ENCODE data around the gene ZNF668. TPM values are rescaled to one million over a fixed set of nuclear protein-coding genes. Genes with fewer than 3 reads are reported as not detected.

ZNF668 gene
- total RNA-seq, 1 experiment from 2014 or later, result 10.6 TPM

DNA sequence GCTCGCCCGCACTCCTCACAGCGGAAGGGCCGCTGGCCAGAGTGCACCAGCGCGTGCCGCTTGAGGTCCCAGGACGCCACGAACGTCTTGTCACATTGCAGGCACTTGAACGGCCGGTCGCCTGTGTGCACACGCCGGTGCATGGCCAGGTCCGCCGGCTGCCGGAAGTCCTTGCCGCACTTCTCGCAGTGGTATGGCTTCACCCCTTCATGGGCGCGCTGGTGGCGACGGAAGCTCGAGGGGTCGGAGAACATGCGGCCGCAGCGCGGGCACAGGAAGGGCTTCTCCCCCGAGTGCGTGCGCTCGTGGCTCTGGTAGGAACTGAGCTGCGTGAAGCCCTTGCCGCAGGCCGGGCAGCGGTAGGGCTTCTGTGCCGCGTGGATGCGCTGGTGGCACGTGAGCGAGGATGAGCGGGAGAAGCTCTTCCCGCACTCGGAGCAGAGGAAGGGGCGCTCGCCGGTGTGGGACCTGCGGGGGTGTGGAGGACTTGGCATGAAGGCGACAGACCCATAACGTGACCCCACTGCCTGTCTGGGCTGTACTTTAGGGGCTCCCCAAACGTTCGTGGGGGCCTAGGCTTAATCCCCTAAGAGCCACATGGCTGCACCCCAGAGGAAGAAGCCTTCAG, 12.1 kb downstream of the ZNF668 start:
- no peak for DNase-seq (ENCODE audit: extremely low read depth, low read depth)

DNA sequence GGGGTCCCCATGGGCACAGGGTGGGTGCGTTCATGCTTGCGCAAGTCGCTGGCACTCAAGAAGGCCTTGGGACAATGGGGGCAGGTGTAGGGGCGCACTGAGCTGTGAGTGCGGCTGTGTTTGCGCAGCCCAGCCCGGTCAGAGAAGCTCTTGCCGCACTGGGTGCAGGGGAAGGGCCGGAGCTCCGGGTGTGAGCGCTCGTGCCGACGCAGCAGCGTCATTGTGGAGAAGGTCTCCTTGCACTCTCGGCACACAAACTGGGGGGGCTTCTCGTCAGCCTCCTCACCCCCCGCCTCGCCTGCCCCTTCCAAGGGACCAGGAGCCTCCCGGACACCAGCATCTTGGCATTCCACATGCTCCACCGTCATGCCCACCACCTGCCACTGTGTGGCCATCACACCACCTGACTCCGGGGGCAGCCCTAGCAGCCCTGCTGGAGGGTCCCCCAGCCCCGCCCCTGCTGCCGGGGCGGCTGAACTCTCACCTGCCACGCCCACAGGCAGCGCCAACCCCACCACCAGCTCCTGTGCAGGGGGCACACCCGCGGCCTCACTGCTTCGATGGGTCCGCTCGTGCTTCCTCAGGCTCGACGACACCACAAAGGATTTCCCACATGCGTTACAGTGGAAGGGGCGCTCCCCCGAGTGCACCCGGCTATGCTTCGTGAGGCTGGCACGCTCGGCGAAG, 12.8 kb downstream of the ZNF668 start:
- no peak for DNase-seq (ENCODE audit: extremely low read depth, low read depth)

DNA sequence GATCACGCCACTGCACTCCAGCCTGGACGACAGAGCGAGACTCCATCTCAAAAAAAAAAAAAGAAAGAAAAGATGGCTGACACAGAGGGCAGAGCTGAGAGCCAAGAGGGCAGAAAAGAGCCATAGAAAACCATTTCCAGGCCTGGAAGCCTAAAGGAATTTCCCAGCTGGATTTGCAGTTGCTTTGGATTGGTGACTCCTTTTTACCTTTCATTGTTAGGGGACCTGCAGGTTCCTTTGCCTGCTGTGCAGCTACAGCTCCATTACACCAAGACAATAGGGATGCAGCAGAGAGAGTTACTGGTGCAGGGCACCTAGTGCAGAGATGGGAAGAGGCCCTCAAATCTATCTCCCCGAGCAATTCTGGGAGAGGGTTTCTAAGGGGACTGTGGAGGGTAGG, 18.4 kb downstream of the ZNF668 start:
- no peak for DNase-seq (ENCODE audit: extremely low read depth, low read depth)

GRCh38 chr16:31052114-31052513, 21.9 kb downstream of the ZNF668 start:
- DNase-seq (ENCODE audit: extremely low read depth, low read depth), result peak; percentile 76

- no peak for DNase-seq (ENCODE audit: extremely low read depth, low read depth)
Measured at GRCh38 chr16:31050280-31051030, 23.6 kb downstream of the ZNF668 start.

DNA sequence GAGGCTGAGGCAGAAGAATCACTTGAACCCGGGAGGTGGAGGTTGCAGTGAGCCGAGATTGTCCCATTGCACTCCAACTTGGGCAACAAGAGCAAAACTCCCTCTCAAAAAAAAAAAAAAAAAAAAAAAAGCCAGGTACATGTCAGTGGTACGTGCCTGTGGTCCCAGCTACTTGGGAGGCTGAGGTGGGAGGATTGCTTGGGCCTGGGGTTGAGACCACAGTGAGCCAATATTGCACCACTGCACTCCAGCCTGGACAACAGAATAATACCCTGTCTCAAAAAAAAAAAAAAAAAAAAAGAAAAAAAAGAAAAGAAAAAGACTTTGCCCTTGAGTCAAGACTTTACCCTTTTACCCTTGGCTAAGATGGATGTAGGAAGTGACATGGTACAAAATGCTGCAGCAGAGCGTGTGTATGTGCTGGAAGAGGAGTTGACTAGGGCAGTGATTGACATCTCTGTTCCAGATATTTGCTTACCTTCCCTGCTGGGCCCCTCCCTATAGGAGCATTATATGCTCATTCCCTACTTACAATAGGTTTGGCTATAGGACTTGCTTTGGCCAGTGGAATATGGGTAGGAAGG, 30.1 kb downstream of the ZNF668 start:
- DNase-seq (ENCODE audit: extremely low read depth, low read depth), result no peak

DNA sequence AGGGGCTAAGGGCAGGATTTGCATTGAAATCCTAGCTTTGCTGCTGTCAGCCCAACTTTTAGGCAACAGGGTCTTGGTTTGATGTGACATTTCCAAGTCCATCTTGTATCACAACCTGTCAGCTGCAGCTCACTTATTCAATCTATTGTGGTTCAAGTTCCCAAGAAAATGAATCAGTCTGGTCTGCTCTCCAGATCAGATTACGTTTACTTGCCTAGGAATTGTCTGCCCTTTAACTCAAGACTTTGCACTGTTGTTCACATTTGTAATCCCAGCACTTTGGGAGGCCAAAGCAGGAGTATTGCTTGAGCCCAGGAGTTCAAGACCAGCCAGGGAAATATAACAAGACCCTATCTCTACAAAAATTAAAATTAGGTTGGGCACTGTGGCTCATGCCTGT, 30.7 kb downstream of the ZNF668 start:
- DNase-seq (ENCODE audit: extremely low read depth, low read depth), result no peak

GRCh38 chr16:31042866-31043265, 31.2 kb downstream of the ZNF668 start:
- DNase-seq (ENCODE audit: extremely low read depth, low read depth), result no peak

GRCh38 chr16:31038993-31039392, 35.0 kb downstream of the ZNF668 start:
- DNase-seq (ENCODE audit: extremely low read depth, low read depth), result no peak

- no peak for DNase-seq (ENCODE audit: extremely low read depth, low read depth)
Measured at GRCh38 chr16:31036691-31037090, 37.3 kb downstream of the ZNF668 start.

DNA sequence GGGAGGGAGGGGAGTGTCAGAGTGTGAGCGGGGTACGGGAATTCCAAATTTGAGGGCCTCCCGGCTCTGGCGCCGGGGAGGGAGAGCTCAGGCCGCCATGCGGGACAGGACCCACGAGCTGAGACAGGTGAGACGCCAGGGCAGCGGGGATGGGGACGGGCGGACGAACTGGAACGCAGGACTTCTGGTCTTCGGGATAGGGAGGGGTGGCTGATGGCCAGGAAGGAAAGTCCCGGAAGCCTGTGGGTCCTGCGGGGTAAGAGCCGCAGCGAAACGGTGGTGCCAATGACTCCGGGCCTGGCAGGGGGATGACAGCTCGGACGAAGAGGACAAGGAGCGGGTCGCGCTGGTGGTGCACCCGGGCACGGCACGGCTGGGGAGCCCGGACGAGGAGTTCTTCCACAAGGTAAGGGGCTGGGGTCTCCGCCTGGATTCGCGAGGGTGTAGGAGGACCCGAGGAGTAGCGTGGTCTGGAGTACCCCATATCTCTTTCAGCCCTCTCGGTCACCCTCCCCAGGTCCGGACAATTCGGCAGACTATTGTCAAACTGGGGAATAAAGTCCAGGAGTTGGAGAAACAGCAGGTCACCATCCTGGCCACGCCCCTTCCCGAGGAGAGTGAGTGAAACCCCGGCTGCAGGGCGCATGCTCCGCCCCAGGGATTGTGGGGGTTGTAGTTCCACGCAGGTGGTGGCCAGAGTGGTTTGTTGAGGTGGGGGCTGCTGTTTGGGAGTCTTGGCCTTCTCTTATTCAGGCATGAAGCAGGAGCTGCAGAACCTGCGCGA, 40.1 kb downstream of the ZNF668 start:
- peak; percentile 87 for DNase-seq (ENCODE audit: extremely low read depth, low read depth)

DNA sequence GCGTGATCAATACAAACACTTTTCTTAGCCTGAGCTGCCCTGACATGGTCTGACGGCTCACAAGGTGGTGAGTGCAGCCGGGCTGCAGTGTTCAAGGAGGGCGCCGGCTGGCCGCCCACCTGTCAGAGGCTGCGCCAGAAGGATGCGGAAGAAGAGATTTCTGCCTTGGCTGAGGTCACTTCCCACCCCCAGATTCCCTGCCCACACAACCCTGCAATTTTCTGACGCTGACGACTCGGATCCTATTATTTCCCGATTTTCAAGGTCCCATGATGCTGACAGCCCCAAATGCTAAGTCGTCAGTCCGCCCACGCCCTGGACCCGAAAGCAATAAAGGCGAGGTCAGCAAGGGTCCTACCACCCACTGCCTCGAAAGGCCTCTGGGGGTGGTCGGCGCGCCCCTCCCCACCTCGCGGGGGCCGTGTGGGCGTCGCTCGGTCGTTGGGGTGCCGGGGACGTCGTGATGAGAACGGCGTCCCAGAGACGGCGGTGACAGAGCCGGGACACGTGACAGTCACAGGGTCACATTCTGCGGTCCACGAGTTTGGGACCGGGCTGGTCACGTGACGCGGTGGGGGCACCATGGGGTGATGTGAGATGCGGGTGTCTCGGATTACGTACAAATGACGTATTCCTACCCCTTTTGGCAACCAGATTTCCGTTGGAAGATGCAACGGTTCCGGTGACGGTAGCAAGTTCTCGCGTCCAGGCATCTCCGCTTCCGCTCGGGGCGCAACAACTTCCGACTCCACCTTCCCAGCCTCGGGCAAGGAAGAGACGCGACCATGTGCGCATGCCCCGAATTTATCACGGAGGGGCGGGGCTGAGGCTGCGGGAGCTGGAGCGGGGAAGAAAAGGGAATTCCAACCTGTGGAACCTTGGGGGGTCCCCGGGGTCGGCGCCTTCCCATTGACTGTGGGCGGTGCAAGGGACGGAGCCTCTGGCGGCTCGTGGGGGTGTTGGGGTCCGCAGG, 41.0 kb downstream of the ZNF668 start, which contains the start of gene STX4:
TSS of gene STX4 (plus strand) at position 823 of the 973 bp plus-strand sequence. CDS start 248 bp downstream, outside the sequence.
- DNase-seq (ENCODE audit: extremely low read depth, low read depth), result peak; percentile 97

DNA sequence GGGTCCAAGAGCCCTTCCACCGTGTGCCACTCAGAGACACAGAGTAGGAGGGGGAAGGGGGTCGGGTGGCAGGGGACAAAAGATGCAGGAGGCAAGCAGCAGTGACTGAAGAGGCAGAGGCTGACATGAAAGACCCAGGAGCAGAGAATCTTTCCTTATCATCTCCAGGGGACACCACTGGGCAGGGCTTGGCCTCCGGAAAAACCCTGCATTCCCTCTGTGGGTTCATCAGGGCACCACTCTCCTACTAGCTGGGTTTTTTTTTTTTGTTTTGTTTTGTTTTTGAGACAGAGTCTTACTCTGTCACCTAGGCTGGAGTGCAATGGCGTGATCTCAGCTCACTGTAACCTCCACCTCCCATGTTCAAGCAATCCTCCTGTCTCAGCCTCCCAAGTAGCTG, 42.8 kb downstream of the ZNF668 start:
- DNase-seq (ENCODE audit: extremely low read depth, low read depth), result no peak

DNA sequence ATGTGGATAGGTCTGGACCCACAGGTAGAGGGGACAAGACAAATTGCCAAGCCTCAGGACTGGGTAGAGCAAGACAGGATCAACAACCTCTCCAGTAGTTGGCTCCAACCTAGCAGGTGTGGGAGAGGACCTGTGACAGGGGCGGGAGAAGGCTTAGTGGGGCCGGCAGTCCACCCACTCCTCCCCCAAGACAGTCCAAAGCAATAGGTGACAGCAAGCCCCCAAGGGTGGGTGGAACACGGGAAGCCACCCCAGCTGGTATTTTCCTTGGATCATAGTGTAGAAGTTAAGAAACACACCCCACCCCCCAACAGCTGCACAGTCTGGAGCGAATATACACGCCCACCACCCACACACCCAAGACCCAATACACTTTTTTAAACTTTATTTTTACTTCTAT, 44.8 kb downstream of the ZNF668 start:
- no peak for DNase-seq (ENCODE audit: extremely low read depth, low read depth)

DNA sequence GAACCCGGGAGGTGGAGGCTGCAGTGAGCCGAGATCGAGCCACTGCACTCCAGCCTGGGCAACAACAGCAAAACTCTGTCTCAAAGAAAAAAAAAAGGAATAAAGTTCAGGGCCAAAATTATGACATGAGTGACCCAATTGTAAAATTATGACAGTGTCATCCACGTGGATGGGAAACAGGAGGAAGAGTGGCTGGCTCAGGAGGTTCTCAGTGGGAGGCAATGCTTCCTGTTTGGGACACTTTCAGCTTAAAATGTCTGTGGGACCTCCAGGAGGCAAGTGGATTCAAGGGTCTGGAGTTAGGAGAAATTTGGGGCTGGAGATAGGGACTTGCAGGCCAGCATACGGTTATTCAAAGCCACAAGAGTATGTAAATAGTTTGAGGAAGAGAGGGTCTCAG, 48.7 kb downstream of the ZNF668 start:
- DNase-seq (ENCODE audit: extremely low read depth, low read depth), result no peak

DNA sequence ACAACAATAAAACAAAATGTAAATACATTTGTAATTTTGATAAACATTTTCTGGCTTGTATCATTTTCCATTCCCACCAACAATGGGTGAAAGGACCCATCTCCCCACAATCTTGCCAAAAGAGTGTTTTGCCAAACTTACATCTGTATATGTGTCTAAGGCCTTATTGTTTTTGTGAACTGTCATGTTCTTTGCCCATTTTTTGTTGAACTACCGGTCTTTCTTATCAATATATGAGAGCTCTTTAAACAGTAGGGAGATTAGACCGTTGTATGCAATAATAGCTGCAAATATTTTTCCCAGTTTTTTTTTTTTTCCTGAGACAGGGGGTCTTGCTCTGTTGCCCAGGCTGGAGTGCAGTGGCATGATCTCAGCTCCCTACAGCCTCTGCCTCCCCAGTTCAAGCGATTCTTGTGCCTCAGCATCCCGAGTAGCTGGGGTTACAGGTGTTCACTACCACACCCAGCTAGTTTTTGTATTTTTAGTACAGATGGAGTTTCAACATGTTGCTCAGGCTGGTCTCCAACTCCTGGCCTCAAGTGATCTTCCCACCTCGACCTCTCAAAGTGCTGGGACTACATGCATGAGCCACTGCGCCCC, 50.3 kb downstream of the ZNF668 start:
- no peak for DNase-seq (ENCODE audit: extremely low read depth, low read depth)

DNA sequence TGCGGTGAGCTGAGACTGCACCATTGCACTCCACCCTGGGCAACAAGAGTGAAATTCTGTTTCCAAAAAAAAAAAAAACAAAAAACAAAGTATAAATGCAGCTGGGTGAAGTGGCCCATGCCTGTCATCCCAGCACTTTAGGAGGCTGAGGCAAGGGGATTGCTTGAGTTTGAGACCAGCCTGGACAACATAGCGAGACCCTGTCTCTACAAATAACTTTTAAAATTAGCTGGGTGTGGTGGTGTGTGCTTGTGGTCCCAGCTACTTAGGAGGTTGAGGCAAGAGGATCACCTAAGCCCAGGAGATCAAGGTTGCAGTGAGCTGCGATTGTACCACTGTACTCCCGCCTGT, 50.8 kb downstream of the ZNF668 start:
- no peak for DNase-seq (ENCODE audit: extremely low read depth, low read depth)

DNA sequence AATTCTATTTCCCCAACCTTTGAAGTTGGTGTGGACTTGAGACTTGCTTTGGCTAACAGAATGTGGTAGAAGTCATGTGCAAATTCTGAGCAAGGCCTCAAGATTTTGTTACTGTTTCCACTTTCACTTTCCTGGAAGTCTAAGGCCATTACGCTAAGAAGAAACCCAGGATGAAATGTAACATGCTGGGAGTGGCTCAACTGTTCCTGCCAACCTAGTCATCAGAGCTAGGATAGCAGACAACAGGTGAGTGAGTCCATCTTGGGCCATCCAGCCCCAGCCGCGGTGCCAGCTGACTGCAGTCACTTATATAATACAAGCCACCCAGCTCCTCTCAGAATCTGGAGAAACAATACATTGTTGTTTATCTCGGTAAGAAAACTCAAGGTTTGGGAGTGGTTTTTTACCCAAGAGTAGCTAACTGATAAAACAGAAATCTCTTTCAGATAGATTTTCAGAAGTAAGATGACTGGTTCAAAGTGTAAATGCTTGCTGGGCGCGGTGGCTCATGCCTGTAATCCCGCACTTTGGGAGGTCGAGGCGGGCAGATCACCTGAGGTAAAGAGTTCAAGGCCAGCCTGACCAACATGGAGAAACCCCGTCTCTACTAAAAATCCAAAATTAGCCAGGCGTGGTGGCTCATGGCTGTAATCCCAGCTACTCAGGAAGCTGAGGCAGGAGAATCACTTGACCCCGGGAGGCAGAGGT, 51.3 kb downstream of the ZNF668 start:
- DNase-seq (ENCODE audit: extremely low read depth, low read depth), result no peak

Data from NCI-H460 (cell line).